Aortic smooth muscle cell (primary cell): ENCODE results near the gene RAPGEF3. TPM values are rescaled to one million over a fixed set of nuclear protein-coding genes. Genes with fewer than 3 reads are reported as not detected.

Experiments
- total RNA-seq: library from RNA; depleted of rRNA; stranded (reverse); fragments of >200 nt; gene quantifications from 2 replicates; pipeline ENCODE4 v1.2.3, GENCODE V29; 2014

RAPGEF3 gene
- 5.7 and 7.9 TPM in 2 replicates for total RNA-seq

DNA sequence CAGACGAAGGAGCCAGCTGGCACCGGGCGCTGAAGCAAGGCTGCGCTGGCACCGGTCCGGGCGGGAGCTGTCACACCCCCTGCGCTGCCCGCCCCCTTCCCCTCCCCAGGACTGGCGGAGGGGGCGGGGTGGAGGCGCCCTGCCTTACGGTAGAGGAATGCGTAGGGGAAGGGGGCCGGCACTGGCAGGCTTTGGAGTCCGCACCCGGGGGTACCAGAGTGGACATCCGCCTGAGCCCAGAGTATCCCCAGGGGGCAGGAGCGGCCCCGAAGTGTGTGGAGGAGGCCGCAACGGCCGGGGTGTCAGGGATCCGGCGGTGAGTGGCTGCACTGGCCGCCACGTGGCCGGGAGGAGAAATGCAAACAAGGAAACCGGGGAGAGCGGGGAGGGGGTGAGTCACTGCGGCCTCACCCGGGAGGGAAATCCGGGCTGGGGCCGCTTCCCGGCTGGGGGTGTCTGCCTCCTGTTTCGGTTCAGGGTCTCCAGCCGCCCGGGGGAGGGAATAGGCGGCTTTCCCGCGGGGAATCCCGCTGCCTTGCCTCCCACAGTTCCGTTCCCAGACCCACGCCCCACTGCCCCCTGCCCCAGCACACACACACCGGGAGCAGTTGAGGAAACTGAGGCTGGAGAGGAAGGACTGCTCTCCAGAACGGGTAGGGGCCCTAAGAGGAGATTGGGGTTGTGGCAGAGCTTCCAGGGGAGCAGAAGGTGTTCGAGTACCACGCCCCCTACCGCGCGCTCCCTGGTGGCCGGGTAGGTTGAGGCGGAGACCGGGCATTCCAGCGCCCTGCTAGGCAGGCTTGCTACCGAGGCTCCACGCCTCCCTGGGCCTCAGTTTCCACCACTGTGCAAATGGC lies at the start of gene RAPGEF3:
RAPGEF3 (minus strand) TSS at position 47 of the 857 bp plus-strand sequence. CDS start 324 bp downstream, outside the sequence.

GRCh38 chr12:47773062-47773857 lies 14.6 kb upstream of the RAPGEF3 start, which contains the start of gene SLC48A1:
TSS of gene SLC48A1 (plus strand) at chr12:47773238. CDS start at chr12:47773305, 67 bp downstream.

GRCh38 chr12:47725091-47725772 lies 33.4 kb downstream of the RAPGEF3 start, which contains the start of gene ENDOU:
TSS of gene ENDOU (minus strand) at chr12:47725490. CDS start at chr12:47725413, 77 bp downstream.

DNA sequence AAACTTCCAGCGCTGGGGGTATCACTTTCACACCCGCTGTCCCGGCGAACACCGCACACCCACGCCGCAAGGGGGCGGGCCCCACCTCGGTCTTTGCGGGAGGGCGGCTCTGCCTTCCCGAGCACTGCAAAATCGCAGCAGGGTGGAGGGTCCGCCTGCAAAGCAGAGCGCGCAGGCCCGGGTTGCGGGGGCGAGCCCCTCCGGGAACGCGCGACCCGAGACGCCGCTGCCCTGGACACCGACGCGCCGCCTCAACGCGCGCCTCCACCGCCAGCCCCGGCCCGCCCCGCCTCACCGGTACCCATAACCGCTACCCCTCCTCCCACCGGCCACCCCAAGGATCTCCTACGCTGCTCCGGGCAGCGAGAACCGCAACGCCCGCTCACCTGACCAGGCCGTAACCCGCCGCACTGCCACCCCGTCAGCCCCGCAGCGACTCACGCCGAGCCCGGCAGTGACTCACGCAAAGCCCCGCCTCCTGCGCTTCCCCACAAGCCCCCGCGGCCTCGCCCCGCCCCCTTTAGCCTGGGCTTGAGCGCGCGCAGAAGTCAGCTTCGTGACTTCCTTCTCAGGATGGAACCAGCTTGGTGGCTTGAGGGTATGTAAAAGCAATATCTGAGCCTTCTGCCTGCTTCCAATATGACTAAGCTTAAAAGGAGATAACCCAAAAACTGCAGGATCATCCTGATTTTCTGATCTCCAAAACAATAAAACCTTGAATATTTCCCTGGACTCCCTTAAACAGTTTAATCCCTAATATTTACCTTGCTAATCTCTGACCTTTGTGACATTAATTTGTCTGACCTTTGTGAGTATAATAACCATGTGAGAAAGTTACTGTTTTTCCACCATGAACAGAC lies 52.9 kb downstream of the RAPGEF3 start, which contains the start of gene RPAP3:
RPAP3 (minus strand) TSS at position 465 of the 860 bp plus-strand sequence. CDS start 3,190 bp downstream, outside the sequence.

Other genes starting within 250 kb of the RAPGEF3 start
- 16.8 and 18.0 TPM in 2 replicates for gene RPAP3, start 52.9 kb downstream of the RAPGEF3 start, total RNA-seq
- 0.40 and 0.81 TPM in 2 replicates for gene ENDOU, start 33.4 kb downstream of the RAPGEF3 start, total RNA-seq
- 25.6 and 27.1 TPM in 2 replicates for gene SLC48A1, start 14.4 kb upstream of the RAPGEF3 start, total RNA-seq
- gene HDAC7, start 61.0 kb upstream of the RAPGEF3 start, total RNA-seq, result 25.0 and 39.1 TPM in 2 replicates
- 3.6 and 6.1 TPM in 2 replicates for gene VDR, start 146.1 kb upstream of the RAPGEF3 start, total RNA-seq
- gene TMEM106C, start 204.7 kb upstream of the RAPGEF3 start, total RNA-seq, result 103 and 112 TPM in 2 replicates
- not detected in 2 replicates for gene COL2A1, start 245.6 kb upstream of the RAPGEF3 start, total RNA-seq